Iris pigment epithelial cell (primary cell): ENCODE results near the gene FIS1.
"Not testable (repeated sequence)": the region's sequence is repeated elsewhere in the genome, so short reads cannot be mapped to it uniquely, and the experiment has no call there.

Source experiments
- DNase-seq: peaks from one replicate; pipeline ENCODE4 v3.0.0-alpha.2; 2011; ENCODE audit warnings: low read depth

The FIS1 gene

GRCh38 chr7:101203740-101204738, 40.8 kb downstream of the FIS1 start:
- not testable (repeated sequence) for DNase-seq

- DNase-seq = no peak
Measured at GRCh38 chr7:101202603-101202918, 42.3 kb downstream of the FIS1 start.

- no peak for DNase-seq
Measured at GRCh38 chr7:101201695-101202602, 42.9 kb downstream of the FIS1 start.

GRCh38 chr7:101200862-101201599, 43.9 kb downstream of the FIS1 start, which contains the start of gene MOGAT3:
MOGAT3 (minus strand) TSS chr7:101201036; CDS start chr7:101200854, 182 bp downstream.
- no peak for DNase-seq

- DNase-seq = no peak
Measured at GRCh38 chr7:101200504-101200861, 44.4 kb downstream of the FIS1 start.

- DNase-seq = not testable (repeated sequence)
Measured at GRCh38 chr7:101199522-101199921, 45.4 kb downstream of the FIS1 start.

GRCh38 chr7:101198476-101198875, 46.4 kb downstream of the FIS1 start:
- no peak for DNase-seq

GRCh38 chr7:101197991-101198390, 46.9 kb downstream of the FIS1 start:
- no peak for DNase-seq

- DNase-seq = no peak
Measured at GRCh38 chr7:101195884-101196283, 49.0 kb downstream of the FIS1 start.
